Fibroblast of lung (primary cell): ENCODE results near the gene NUDCD3. TPM values are rescaled to one million over a fixed set of nuclear protein-coding genes. Genes with fewer than 3 reads are reported as not detected.

Experiments
- DNase-seq, 2 donors: peaks; one replicate each; pipeline versions ENCODE4 v3.0.0 to v3.0.0-alpha.2; 2010; ENCODE audit warnings: low read depth in 2 of 2
- H2AFZ ChIP-seq: 2 replicates; pipeline ENCODE4 v1.5.1; 2012; ENCODE audit warnings: low read length, control low read depth, inconsistent platforms
- H3K27ac ChIP-seq: 2 replicates; pipeline ENCODE4 v1.5.1; 2011; ENCODE audit warnings: low read length, control low read depth; ENCODE audit not compliant: insufficient read depth
- H3K27me3 ChIP-seq: 2 replicates; pipeline ENCODE4 v1.5.1; 2011; ENCODE audit warnings: mild to moderate bottlenecking, low read length; ENCODE audit not compliant: control insufficient read depth, insufficient read depth
- H3K36me3 ChIP-seq: 2 replicates; pipeline ENCODE4 v1.5.1; 2011; ENCODE audit warnings: low read length; ENCODE audit not compliant: control insufficient read depth, insufficient read depth
- H3K4me1 ChIP-seq: 2 replicates; pipeline ENCODE4 v1.5.1; 2011; ENCODE audit warnings: low read length; ENCODE audit not compliant: control insufficient read depth, insufficient read depth; ENCODE audit errors: extremely low read depth
- H3K4me2 ChIP-seq: 2 replicates; pipeline ENCODE4 v1.5.1; 2011; ENCODE audit warnings: low read length, control low read depth; ENCODE audit not compliant: insufficient read depth; ENCODE audit errors: extremely low read depth
- H3K4me3 ChIP-seq, 4 experiments: fragments of 200-600 bp in 1 of 4; sonication (generic) in 1 of 4; replicated peaks in 1 of 4; 2 replicates each; pipeline ENCODE4 v1.5.1; 2011 to 2016; ENCODE audit warnings: low read length in 4 of 4, low read depth in 3 of 4, mild to moderate bottlenecking in 3 of 4, control low read depth in 2 of 4, inconsistent platforms in 1 of 4, mixed read lengths in 1 of 4; ENCODE audit not compliant: insufficient read depth in 1 of 4; ENCODE audit errors: control extremely low read depth in 1 of 4
- H3K79me2 ChIP-seq: 2 replicates; pipeline ENCODE4 v1.5.1; 2012; ENCODE audit warnings: mild to moderate bottlenecking, low read length, inconsistent platforms; ENCODE audit not compliant: control insufficient read depth, insufficient read depth
- H3K9ac ChIP-seq: 2 replicates; pipeline ENCODE4 v1.5.1; 2011; ENCODE audit warnings: mild to moderate bottlenecking, low read length, control low read depth; ENCODE audit not compliant: insufficient read depth
- H3K9me3 ChIP-seq: 2 replicates; pipeline ENCODE4 v1.5.1; 2012; ENCODE audit warnings: low read depth, low read length; ENCODE audit not compliant: control insufficient read depth, insufficient read depth
- H4K20me1 ChIP-seq: 2 replicates; pipeline ENCODE4 v1.5.1; 2011; ENCODE audit warnings: low read length; ENCODE audit not compliant: control insufficient read depth, insufficient read depth; ENCODE audit errors: extremely low read depth
- EZH2 ChIP-seq: IDR thresholded peaks from 2 replicates; pipeline ENCODE4 v1.5.1; 2012; ENCODE audit warnings: low read length, control low read depth, mild to moderate bottlenecking; ENCODE audit errors: missing control alignments
- polyA plus RNA-seq, 2 donors: library from polyadenylated mRNA; depleted of rRNA in 1 of 2; stranded (reverse) in 1 of 2; unstranded in 1 of 2; fragments of >200 nt; gene quantifications; 2 replicates each; pipeline ENCODE4 v1.2.1, GENCODE V29; 2011 to 2012; ENCODE audit warnings: missing spikeins in 1 of 2
- total RNA-seq: library from RNA; depleted of rRNA; stranded (reverse); fragments of >200 nt; gene quantifications from 2 replicates; pipeline ENCODE4 v1.2.1, GENCODE V29; 2014
- TF ChIP-seq, protein P1 (sequence below), 2 donors: IDR thresholded peaks in 1 of 2; conservative IDR thresholded peaks in 1 of 2; 1 replicate in 1 of 2; 2 replicates in 1 of 2; pipeline ENCODE4 v1.5.1; 2011 to 2012; ENCODE audit warnings: low read length in 2 of 2, control low read depth in 1 of 2, inconsistent platforms in 1 of 2, low read depth in 1 of 2, mild to moderate bottlenecking in 1 of 2

NUDCD3 gene
- total and polyA plus RNA-seq, 2 donors (not counting 1 experiment from before 2014, with no cell fraction given) = 51.9 to 68.7 TPM

DNA sequence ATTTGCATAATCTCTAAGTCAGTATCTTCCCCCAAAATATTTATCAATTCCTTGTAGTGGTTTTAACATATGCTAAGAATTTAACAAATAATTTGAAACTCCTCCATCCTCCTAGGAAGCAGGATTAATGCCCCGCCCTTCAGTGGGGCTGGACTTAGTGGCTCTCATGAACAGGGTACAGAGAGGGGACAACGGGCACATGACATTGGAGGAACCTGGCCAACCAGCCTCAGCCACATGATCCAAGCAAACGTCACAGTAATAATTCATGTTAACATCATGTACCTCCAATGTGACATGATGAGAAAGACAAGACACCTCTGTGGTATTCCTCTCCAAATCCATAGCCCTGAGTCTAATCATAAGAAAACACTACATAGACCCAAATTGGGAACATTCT, 50.5 kb downstream of the NUDCD3 start:
- peaks cover 16% of the 10 kb centered on the region for H3K79me2 ChIP-seq
- no peak overlapping the region for H3K4me2 ChIP-seq
- H3K9ac ChIP-seq = no peak overlapping the region
- no peaks in the 10 kb centered on the region for H3K4me1 ChIP-seq
- no peaks in the 10 kb centered on the region for H3K27me3 ChIP-seq
- H3K9me3 ChIP-seq = no peaks in the 10 kb centered on the region
- no peaks in the 10 kb centered on the region for H3K36me3 ChIP-seq
- no peak overlapping the region for H2AFZ ChIP-seq
- H3K4me3 ChIP-seq = no peak overlapping the region
- H4K20me1 ChIP-seq = no peaks in the 10 kb centered on the region
- no peak overlapping the region for H3K27ac ChIP-seq
- no peak for DNase-seq
- TF ChIP-seq EZH2 = no peak
- TF ChIP-seq, protein P1, sequence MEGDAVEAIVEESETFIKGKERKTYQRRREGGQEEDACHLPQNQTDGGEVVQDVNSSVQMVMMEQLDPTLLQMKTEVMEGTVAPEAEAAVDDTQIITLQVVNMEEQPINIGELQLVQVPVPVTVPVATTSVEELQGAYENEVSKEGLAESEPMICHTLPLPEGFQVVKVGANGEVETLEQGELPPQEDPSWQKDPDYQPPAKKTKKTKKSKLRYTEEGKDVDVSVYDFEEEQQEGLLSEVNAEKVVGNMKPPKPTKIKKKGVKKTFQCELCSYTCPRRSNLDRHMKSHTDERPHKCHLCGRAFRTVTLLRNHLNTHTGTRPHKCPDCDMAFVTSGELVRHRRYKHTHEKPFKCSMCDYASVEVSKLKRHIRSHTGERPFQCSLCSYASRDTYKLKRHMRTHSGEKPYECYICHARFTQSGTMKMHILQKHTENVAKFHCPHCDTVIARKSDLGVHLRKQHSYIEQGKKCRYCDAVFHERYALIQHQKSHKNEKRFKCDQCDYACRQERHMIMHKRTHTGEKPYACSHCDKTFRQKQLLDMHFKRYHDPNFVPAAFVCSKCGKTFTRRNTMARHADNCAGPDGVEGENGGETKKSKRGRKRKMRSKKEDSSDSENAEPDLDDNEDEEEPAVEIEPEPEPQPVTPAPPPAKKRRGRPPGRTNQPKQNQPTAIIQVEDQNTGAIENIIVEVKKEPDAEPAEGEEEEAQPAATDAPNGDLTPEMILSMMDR (conservative IDR thresholded peaks at IDR 0.05 in 1 of 2, IDR thresholded peaks at IDR 0.05 in 1 of 2; ENCODE audit: low read depth in 1 of 2, low read length in 2 of 2) = no peak

DNA sequence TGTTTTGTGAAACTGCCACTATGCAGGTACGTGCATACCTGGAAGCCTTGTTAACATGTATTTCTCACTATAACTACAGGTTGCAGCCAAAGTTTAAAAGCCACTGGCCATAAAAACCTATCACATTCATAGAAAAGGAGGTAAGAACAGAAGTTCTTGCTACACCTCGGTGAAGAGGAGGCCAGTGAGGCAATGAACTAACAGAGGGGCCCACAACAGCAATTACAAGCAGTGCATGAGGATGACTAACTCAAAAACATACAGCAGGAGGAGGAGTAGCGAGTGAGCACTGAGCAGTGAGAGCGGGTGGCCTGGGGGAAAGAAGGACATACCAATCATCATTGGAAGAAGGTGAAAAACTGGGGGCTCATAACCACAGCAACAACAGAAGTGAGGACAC, 51.6 kb downstream of the NUDCD3 start:
- Histone ChIP-seq H3K79me2 (peaks cover 17% of the 10 kb centered on the region), H4K20me1 (no peaks in the 10 kb centered on the region), H3K4me1 (no peaks in the 10 kb centered on the region)

DNA sequence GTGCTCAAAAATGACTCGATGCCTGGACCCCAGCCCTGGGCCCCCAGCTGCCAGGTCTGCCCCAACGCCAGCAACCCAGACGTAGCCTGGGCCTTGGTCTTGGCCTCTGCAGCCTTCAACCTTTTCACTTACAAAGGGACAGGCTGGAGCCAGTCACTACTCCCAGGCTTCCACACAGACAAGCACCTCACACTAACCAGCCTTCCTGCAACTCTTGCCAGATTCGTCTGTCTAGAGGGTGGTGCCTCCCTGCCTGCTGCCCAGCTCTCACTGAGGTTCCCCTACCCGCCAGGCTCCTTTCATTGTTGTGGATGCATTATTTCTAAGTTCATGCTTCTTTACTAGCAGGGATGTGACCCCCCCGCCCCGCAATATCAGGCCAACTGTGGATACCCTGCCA, 56.3 kb downstream of the NUDCD3 start:
- Histone ChIP-seq H3K9me3 (no peaks in the 10 kb centered on the region), H3K4me3 (no peak overlapping the region), H3K27me3 (no peaks in the 10 kb centered on the region), H4K20me1 (no peaks in the 10 kb centered on the region), H3K9ac (no peak overlapping the region), H3K4me1 (no peaks in the 10 kb centered on the region), H3K79me2 (peaks cover 19% of the 10 kb centered on the region), H2AFZ (no peak overlapping the region), H3K36me3 (peaks cover 2% of the 10 kb centered on the region), H3K4me2 (no peak overlapping the region), H3K27ac (no peak overlapping the region)
- TF ChIP-seq EZH2 = no peak
- TF ChIP-seq, protein P1 (conservative IDR thresholded peaks at IDR 0.05 in 1 of 2, IDR thresholded peaks at IDR 0.05 in 1 of 2; ENCODE audit: low read depth in 1 of 2, low read length in 2 of 2) = no peak
- no peak for DNase-seq

More for the DNA sequence above, 51.6 kb downstream of the NUDCD3 start:
- Histone ChIP-seq H3K4me3 (no peak overlapping the region), H3K9me3 (no peaks in the 10 kb centered on the region), H3K4me2 (no peak overlapping the region), H3K27me3 (no peaks in the 10 kb centered on the region), H2AFZ (no peak overlapping the region), H3K9ac (no peak overlapping the region), H3K36me3 (no peaks in the 10 kb centered on the region), H3K27ac (no peak overlapping the region)
- no peak for TF ChIP-seq EZH2
- TF ChIP-seq, protein P1 (conservative IDR thresholded peaks at IDR 0.05 in 1 of 2, IDR thresholded peaks at IDR 0.05 in 1 of 2; ENCODE audit: low read depth in 1 of 2, low read length in 2 of 2) = no peak
- no peak for DNase-seq
